NCI-H748 (cell line): ENCODE measurements around the gene SLC25A47.
"Not testable (repeated sequence)": the region's sequence is repeated elsewhere in the genome, so short reads cannot be mapped to it uniquely, and the experiment has no call there.

Source experiments
- DNase-seq: peaks from one replicate; lab custom pipeline; 2025; ENCODE audit not compliant: unreplicated experiment; lab: John Stamatoyannopoulos, UW

SLC25A47 gene

GRCh38 chr14:100304825-100305323, 18.3 kb upstream of the SLC25A47 start:
- peak; percentile 71 for DNase-seq

- DNase-seq: peak; percentile 71
These were observed 17.6 kb upstream of the SLC25A47 start for GRCh38 chr14:100305324-100306100.

GRCh38 chr14:100306101-100306997, 16.8 kb upstream of the SLC25A47 start, which contains the start of gene SLC25A29:
Gene SLC25A29 (minus strand): TSS chr14:100306444. CDS start chr14:100306232, 212 bp downstream.
- peak; percentile 99 for DNase-seq

GRCh38 chr14:100306998-100307765, 16.0 kb upstream of the SLC25A47 start:
- no peak for DNase-seq

GRCh38 chr14:100307766-100308426, 15.2 kb upstream of the SLC25A47 start:
- DNase-seq: peak; percentile 34

- DNase-seq: not testable (repeated sequence)
These were observed 14.7 kb upstream of the SLC25A47 start for GRCh38 chr14:100308427-100308792.

GRCh38 chr14:100309028-100309737, 14.0 kb upstream of the SLC25A47 start:
- no peak for DNase-seq

GRCh38 chr14:100312110-100312876, 10.8 kb upstream of the SLC25A47 start:
- DNase-seq: peak; percentile 51

- peak; percentile 44 for DNase-seq
These were observed 10.2 kb upstream of the SLC25A47 start for GRCh38 chr14:100312877-100313400.

- no peak for DNase-seq
These were observed 9.5 kb upstream of the SLC25A47 start for GRCh38 chr14:100313464-100314230.

- no peak for DNase-seq
These were observed 8.4 kb upstream of the SLC25A47 start for GRCh38 chr14:100314724-100315123.

GRCh38 chr14:100317389-100317788, 5.8 kb upstream of the SLC25A47 start:
- no peak for DNase-seq

- DNase-seq: no peak
These were observed 5.0 kb upstream of the SLC25A47 start for GRCh38 chr14:100317912-100318808.

GRCh38 chr14:100320157-100320856, 2.8 kb upstream of the SLC25A47 start:
- no peak for DNase-seq

GRCh38 chr14:100321473-100322137, 1.5 kb upstream of the SLC25A47 start:
- peak; percentile 60 for DNase-seq
